ENCODE measurements around the gene DDX39B. TPM values are rescaled to one million over a fixed set of nuclear protein-coding genes. Genes with fewer than 3 reads are reported as not detected.
A peak's percentile ranks its signal among the peaks of the same experiment; 100 is the strongest.

Gene DDX39B
- total and polyA plus RNA-seq, 9 of the 15 experiments (the other 6 are each of a cell fraction or from before 2014, with no cell fraction given): 479 to 869 (median 592) TPM

DNA sequence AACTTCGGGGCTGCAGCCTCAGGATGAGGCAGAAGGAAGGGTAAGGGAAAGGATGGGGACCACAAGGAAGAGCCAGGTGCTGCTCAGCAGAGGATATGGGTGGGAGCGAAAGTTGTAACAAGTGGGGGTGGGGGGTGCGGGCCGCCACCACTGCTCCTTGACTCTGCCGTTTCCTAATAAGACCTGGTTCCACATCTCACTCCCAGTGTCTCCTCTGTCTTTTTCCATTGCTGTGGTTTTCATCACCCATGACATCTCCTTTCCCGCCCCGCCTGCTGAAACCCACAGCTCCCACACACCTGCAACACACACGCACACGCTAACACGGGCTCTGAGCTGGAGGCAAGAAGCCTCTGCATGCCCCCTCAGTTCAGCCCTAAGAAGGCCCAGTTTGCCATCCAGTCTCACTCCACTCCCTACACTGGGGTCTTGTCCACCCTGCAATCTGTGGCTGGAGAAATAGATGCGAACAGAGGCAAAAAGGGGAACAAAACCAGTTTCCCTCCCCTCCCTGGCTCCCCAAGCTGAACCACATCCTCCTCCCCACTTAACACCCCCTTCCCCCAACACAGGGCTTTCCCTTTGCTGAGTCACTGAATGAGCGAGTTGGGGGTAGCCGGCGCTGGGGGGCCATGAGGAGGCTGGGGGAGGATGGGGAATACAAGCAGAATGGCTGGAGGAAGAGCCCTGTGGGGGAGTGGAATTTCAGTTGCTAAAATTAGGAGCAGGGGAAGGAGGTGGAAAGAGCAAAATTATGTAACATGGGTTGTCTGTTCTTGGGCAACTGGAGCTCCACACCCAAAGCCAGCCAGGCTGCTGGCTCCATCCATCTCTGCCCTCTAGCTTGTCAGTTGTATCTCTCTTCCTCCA, 17.1 kb upstream of the DDX39B start (continued):
- TF ChIP-seq, protein P1, sequence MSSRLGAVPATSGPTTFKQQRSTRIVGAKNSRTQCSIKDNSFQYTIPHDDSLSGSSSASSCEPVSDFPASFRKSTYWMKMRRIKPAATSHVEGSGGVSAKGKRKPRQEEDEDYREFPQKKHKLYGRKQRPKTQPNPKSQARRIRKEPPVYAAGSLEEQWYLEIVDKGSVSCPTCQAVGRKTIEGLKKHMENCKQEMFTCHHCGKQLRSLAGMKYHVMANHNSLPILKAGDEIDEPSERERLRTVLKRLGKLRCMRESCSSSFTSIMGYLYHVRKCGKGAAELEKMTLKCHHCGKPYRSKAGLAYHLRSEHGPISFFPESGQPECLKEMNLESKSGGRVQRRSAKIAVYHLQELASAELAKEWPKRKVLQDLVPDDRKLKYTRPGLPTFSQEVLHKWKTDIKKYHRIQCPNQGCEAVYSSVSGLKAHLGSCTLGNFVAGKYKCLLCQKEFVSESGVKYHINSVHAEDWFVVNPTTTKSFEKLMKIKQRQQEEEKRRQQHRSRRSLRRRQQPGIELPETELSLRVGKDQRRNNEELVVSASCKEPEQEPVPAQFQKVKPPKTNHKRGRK (tag; IDR thresholded peaks at IDR 0.05): no peak
- TF ChIP-seq POLR3G (IDR thresholded peaks at IDR 0.05; ENCODE audit: extremely low read depth, insufficient read length, insufficient replicate concordance): no peak
- TF ChIP-seq, protein P2, sequence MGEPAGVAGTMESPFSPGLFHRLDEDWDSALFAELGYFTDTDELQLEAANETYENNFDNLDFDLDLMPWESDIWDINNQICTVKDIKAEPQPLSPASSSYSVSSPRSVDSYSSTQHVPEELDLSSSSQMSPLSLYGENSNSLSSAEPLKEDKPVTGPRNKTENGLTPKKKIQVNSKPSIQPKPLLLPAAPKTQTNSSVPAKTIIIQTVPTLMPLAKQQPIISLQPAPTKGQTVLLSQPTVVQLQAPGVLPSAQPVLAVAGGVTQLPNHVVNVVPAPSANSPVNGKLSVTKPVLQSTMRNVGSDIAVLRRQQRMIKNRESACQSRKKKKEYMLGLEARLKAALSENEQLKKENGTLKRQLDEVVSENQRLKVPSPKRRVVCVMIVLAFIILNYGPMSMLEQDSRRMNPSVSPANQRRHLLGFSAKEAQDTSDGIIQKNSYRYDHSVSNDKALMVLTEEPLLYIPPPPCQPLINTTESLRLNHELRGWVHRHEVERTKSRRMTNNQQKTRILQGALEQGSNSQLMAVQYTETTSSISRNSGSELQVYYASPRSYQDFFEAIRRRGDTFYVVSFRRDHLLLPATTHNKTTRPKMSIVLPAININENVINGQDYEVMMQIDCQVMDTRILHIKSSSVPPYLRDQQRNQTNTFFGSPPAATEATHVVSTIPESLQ (CRISPR knock-in tag; IDR thresholded peaks at IDR 0.05): 0 out of 2 replicates have a peak, but pooled peaks have one; percentile 30
- peak; percentile 29; the same call in 1 of the 2 replicates for TF ChIP-seq TEAD4 (IDR thresholded peaks at IDR 0.05; ENCODE audit: low read length)
- TF ChIP-seq TEAD4 (CRISPR knock-in tag; IDR thresholded peaks at IDR 0.05; ENCODE audit: borderline replicate concordance): no peak
- no peak for TF ChIP-seq PHF20 (IDR thresholded peaks at IDR 0.05; ENCODE audit: partially characterized antibody)
- peak; percentile 16; the same call in 1 of the 2 replicates for TF ChIP-seq MYC (IDR thresholded peaks at IDR 0.05; ENCODE audit: low read depth, low read length)
- TF ChIP-seq MYC (CRISPR knock-in tag; IDR thresholded peaks at IDR 0.05; ENCODE audit: borderline replicate concordance, low read depth): no peak
- TF ChIP-seq POLR3A (IDR thresholded peaks at IDR 0.05; ENCODE audit: borderline replicate concordance, extremely low read depth, insufficient read depth, insufficient read length): no peak
- TF ChIP-seq TBP (optimal IDR thresholded peaks at IDR 0.05; ENCODE audit: low read depth, low read length): no peak
- peak; percentile 65 for TF ChIP-seq KLF16 (IDR thresholded peaks at IDR 0.05)
- TF ChIP-seq MTA3 (IDR thresholded peaks at IDR 0.05; ENCODE audit: borderline replicate concordance): no peak; the same call in 1 of the 2 replicates
- no peak for TF ChIP-seq GTF2A2 (tag; IDR thresholded peaks at IDR 0.05)
- TF ChIP-seq ELF4 (CRISPR knock-in tag; IDR thresholded peaks at IDR 0.05): 0 out of 2 replicates have a peak, but pooled peaks have one; percentile 3
- no peak for TF ChIP-seq RAD21 (CRISPR knock-in tag; conservative IDR thresholded peaks at IDR 0.05 in 1 of 2, IDR thresholded peaks at IDR 0.05 in 1 of 2)
- no peak for TF ChIP-seq MECOM (CRISPR knock-in tag; IDR thresholded peaks at IDR 0.05)
- TF ChIP-seq HDAC2 (IDR thresholded peaks at IDR 0.05): peak; percentile 34; the same call in 1 of the 2 replicates
- TF ChIP-seq, protein P3, sequence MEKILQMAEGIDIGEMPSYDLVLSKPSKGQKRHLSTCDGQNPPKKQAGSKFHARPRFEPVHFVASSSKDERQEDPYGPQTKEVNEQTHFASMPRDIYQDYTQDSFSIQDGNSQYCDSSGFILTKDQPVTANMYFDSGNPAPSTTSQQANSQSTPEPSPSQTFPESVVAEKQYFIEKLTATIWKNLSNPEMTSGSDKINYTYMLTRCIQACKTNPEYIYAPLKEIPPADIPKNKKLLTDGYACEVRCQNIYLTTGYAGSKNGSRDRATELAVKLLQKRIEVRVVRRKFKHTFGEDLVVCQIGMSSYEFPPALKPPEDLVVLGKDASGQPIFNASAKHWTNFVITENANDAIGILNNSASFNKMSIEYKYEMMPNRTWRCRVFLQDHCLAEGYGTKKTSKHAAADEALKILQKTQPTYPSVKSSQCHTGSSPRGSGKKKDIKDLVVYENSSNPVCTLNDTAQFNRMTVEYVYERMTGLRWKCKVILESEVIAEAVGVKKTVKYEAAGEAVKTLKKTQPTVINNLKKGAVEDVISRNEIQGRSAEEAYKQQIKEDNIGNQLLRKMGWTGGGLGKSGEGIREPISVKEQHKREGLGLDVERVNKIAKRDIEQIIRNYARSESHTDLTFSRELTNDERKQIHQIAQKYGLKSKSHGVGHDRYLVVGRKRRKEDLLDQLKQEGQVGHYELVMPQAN (IDR thresholded peaks at IDR 0.05; ENCODE audit: borderline replicate concordance): no peak
- TF ChIP-seq, protein P4, sequence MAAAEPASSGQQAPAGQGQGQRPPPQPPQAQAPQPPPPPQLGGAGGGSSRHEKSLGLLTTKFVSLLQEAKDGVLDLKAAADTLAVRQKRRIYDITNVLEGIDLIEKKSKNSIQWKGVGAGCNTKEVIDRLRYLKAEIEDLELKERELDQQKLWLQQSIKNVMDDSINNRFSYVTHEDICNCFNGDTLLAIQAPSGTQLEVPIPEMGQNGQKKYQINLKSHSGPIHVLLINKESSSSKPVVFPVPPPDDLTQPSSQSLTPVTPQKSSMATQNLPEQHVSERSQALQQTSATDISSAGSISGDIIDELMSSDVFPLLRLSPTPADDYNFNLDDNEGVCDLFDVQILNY (CRISPR knock-in tag; IDR thresholded peaks at IDR 0.05): no peak
- TF ChIP-seq PRMT5 (CRISPR knock-in tag; IDR thresholded peaks at IDR 0.05): no peak
